K562 (cell line): ENCODE data around the gene GFRA3. TPM values are rescaled to one million over a fixed set of nuclear protein-coding genes. Genes with fewer than 3 reads are reported as not detected.

Experiments
- ARID1B ChIP-seq: fragments of 450-650 bp; IDR thresholded peaks from 2 replicates; pipeline ENCODE4 v1.6.1; 2016; ENCODE audit warnings: antibody characterized with exemption, mild to moderate bottlenecking, inconsistent platforms
- CBFA2T2 ChIP-seq: fragments of 450-650 bp; conservative IDR thresholded peaks from 2 replicates; pipeline ENCODE4 v1.6.1; 2017; ENCODE audit warnings: mild to moderate bottlenecking
- CBFA2T3 ChIP-seq: fragments of 450-650 bp; IDR thresholded peaks from 2 replicates; pipeline ENCODE4 v1.6.1; 2017
- DPF2 ChIP-seq: fragments of 450-650 bp; IDR thresholded peaks from 2 replicates; pipeline ENCODE4 v1.6.1; 2016
- FOXA3 ChIP-seq, 2 experiments: fragments of 450-650 bp in 1 of 2; sonication (generic) in 1 of 2; formaldehyde crosslinking; IDR thresholded peaks in 1 of 2; conservative IDR thresholded peaks in 1 of 2; 2 replicates each; pipeline versions ENCODE4 v1.4.0 to v1.8.0; 2020 to 2022; ENCODE audit warnings: mild to moderate bottlenecking in 2 of 2, missing genetic modification reagents in 1 of 2
- HDAC1 ChIP-seq, 2 experiments: fragments of 450-650 bp; IDR thresholded peaks; 2 replicates each; pipeline ENCODE4 v1.6.1; 2016 to 2017; ENCODE audit warnings: inconsistent platforms in 1 of 2, mild to moderate bottlenecking in 1 of 2, moderate library complexity in 1 of 2
- HEY1 ChIP-seq: fragments of 250-450 bp; sonication (Bioruptor Pico); IDR thresholded peaks from 2 replicates; pipeline ENCODE4 v1.5.0; 2020; ENCODE audit warnings: mild to moderate bottlenecking, moderate library complexity, borderline replicate concordance
- KDM1A ChIP-seq, 2 experiments: fragments of 450-650 bp; IDR thresholded peaks; 2 replicates each; pipeline ENCODE4 v1.6.1; 2016; ENCODE audit warnings: mild to moderate bottlenecking in 2 of 2
- KLF16 ChIP-seq: IDR thresholded peaks from 2 replicates; pipeline ENCODE4 v1.6.1; 2016; ENCODE audit warnings: antibody characterized with exemption
- NFIC ChIP-seq: fragments of 450-650 bp; IDR thresholded peaks from 2 replicates; pipeline ENCODE4 v1.6.1; 2017; ENCODE audit warnings: mild to moderate bottlenecking, inconsistent platforms
- POLR2AphosphoS2 ChIP-seq: IDR thresholded peaks from 2 replicates; pipeline ENCODE4 v1.6.1; 2012; ENCODE audit warnings: low read length, improper control_type of control experiment
- POLR3G ChIP-seq: IDR thresholded peaks from 2 replicates; pipeline ENCODE4 v1.6.1; 2011; ENCODE audit not compliant: insufficient read length, insufficient replicate concordance; ENCODE audit errors: extremely low read depth
- POU5F1 ChIP-seq: fragments of 150-350 bp; IDR thresholded peaks from 2 replicates; pipeline ENCODE4 v1.6.1; 2014; ENCODE audit warnings: borderline replicate concordance, low read length, low read depth, mild to moderate bottlenecking; ENCODE audit not compliant: partially characterized antibody
- RAD21 ChIP-seq, 2 experiments: fragments of 250-450 bp in 1 of 2; fragments of 450-650 bp in 1 of 2; sonication (Bioruptor Pico) in 1 of 2; formaldehyde crosslinking in 1 of 2; IDR thresholded peaks in 1 of 2; conservative IDR thresholded peaks in 1 of 2; 2 replicates each; pipeline versions ENCODE4 v1.4.0 to v1.8.0; 2020 to 2022; ENCODE audit warnings: mild to moderate bottlenecking in 2 of 2, moderate library complexity in 1 of 2
- ZNF699 ChIP-seq: fragments of 250-450 bp; sonication (Bioruptor Pico); IDR thresholded peaks from 2 replicates; pipeline ENCODE4 v1.8.0; 2021; ENCODE audit warnings: mild to moderate bottlenecking, moderate library complexity; ENCODE audit not compliant: insufficient replicate concordance
- polyA plus RNA-seq, 8 experiments: library from polyadenylated mRNA; depleted of rRNA in 4 of 8; stranded (reverse) in 5 of 8; unstranded in 3 of 8; fragments of >200 nt; fragmentation: Nextera tagmentation in 2 of 8; fragmentation: Illumina TruSeq in 1 of 8; extraction: Ambion mirVana in 2 of 8; extraction: Trizol in 1 of 8; gene quantifications; 2 replicates each; pipeline versions ENCODE4 v1.2.1 to v1.2.3, GENCODE V29; 2011 to 2014; ENCODE audit warnings: inconsistent platforms in 1 of 8, missing spikeins in 1 of 8
- total RNA-seq, 7 experiments: library from RNA; depleted of rRNA in 6 of 7; stranded (reverse); fragments of >200 nt in 6 of 7; fragmentation: Illumina TruSeq in 2 of 7; extraction: Trizol in 2 of 7; gene quantifications; 2 replicates each; pipeline versions ENCODE4 v1.2.1 to v1.2.3, GENCODE V29; 2011 to 2021; ENCODE audit warnings: low replicate concordance in 1 of 7
- TF ChIP-seq, protein P1 (sequence below), 2 experiments: IDR thresholded peaks in 1 of 2; conservative IDR thresholded peaks in 1 of 2; 2 replicates each; pipeline ENCODE4 v1.6.1; 2016; ENCODE audit warnings: low read depth in 2 of 2, mild to moderate bottlenecking in 1 of 2, missing compliant biosample characterization in 1 of 2, missing genetic modification characterization in 1 of 2, moderate library complexity in 1 of 2
- TF ChIP-seq, protein P2 (sequence below): fragments of 250-450 bp; sonication (Bioruptor Pico); IDR thresholded peaks from 2 replicates; pipeline ENCODE4 v1.4.0; 2020; ENCODE audit warnings: mild to moderate bottlenecking, moderate library complexity, borderline replicate concordance

Gene GFRA3
- total and polyA plus RNA-seq, 9 of the 15 experiments (the other 6 are each of a cell fraction or from before 2014, with no cell fraction given): 0.05 to 0.09 (median 0.08) TPM; not detected in 6

GRCh38 chr5:138275379-138275782 is 960 bp upstream of the GFRA3 start (continued):
- TF ChIP-seq, protein P1, sequence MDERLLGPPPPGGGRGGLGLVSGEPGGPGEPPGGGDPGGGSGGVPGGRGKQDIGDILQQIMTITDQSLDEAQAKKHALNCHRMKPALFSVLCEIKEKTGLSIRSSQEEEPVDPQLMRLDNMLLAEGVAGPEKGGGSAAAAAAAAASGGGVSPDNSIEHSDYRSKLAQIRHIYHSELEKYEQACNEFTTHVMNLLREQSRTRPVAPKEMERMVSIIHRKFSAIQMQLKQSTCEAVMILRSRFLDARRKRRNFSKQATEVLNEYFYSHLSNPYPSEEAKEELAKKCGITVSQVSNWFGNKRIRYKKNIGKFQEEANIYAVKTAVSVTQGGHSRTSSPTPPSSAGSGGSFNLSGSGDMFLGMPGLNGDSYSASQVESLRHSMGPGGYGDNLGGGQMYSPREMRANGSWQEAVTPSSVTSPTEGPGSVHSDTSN (CRISPR knock-in tag; IDR thresholded peaks at IDR 0.05; ENCODE audit: low read depth): no peak
- TF ChIP-seq, protein P1 (tag; conservative IDR thresholded peaks at IDR 0.05; ENCODE audit: low read depth): peak; percentile 76
- TF ChIP-seq ZNF699 (CRISPR knock-in tag) (no peak), NFIC (peak; percentile 83), HEY1 (CRISPR knock-in tag) (no peak), KLF16 (0 out of 2 replicates have a peak, but pooled peaks have one; percentile 10), KDM1A (IDR thresholded peaks at IDR 0.05) (peak; percentile 72 to 79; a peak in 3 of 4 replicates), ARID1B (peak; percentile 35), FOXA3 (CRISPR knock-in tag; conservative IDR thresholded peaks at IDR 0.05 in 1 of 2, IDR thresholded peaks at IDR 0.05 in 1 of 2) (no peak), POU5F1 (no peak), POLR3G (no peak), DPF2 (no peak), HDAC1 (IDR thresholded peaks at IDR 0.05) (0 out of 4 replicates have a peak, but pooled peaks of 1 of the 2 experiments have one; percentile 14), CBFA2T2 (peak; percentile 59), RAD21 (CRISPR knock-in tag; conservative IDR thresholded peaks at IDR 0.05 in 1 of 2, IDR thresholded peaks at IDR 0.05 in 1 of 2) (no peak), CBFA2T3 (peak; percentile 76), POLR2AphosphoS2 (no peak)
- TF ChIP-seq, protein P2, sequence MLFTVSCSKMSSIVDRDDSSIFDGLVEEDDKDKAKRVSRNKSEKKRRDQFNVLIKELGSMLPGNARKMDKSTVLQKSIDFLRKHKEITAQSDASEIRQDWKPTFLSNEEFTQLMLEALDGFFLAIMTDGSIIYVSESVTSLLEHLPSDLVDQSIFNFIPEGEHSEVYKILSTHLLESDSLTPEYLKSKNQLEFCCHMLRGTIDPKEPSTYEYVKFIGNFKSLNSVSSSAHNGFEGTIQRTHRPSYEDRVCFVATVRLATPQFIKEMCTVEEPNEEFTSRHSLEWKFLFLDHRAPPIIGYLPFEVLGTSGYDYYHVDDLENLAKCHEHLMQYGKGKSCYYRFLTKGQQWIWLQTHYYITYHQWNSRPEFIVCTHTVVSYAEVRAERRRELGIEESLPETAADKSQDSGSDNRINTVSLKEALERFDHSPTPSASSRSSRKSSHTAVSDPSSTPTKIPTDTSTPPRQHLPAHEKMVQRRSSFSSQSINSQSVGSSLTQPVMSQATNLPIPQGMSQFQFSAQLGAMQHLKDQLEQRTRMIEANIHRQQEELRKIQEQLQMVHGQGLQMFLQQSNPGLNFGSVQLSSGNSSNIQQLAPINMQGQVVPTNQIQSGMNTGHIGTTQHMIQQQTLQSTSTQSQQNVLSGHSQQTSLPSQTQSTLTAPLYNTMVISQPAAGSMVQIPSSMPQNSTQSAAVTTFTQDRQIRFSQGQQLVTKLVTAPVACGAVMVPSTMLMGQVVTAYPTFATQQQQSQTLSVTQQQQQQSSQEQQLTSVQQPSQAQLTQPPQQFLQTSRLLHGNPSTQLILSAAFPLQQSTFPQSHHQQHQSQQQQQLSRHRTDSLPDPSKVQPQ: no peak
- TF ChIP-seq, all 486 proteins: peak for 12
